ENCODE measurements around the gene CLK1.
"Not testable (repeated sequence)": the region's sequence is repeated elsewhere in the genome, so short reads cannot be mapped to it uniquely, and the experiment has no call there.

The CLK1 gene

GRCh38 chr2:200864176-200865034 is at the start of gene CLK1:
Gene CLK1, minus strand, starts transcription at chr2:200864658. Its CDS starts 2,796 bp downstream, at chr2:200861862.
- DNase-seq = peak; percentile 91 to 95

- DNase-seq = no peak
Observed at GRCh38 chr2:200913654-200914053, 49.2 kb upstream of the CLK1 start.

- no peak for DNase-seq
Observed at GRCh38 chr2:200909958-200910357, 45.5 kb upstream of the CLK1 start.

- peak; percentile 91 to 93 for DNase-seq
Observed at GRCh38 chr2:200905618-200906296, 41.3 kb upstream of the CLK1 start.

GRCh38 chr2:200901459-200902072 is 37.1 kb upstream of the CLK1 start:
- peak; percentile 100 for DNase-seq

GRCh38 chr2:200899482-200899881 is 35.0 kb upstream of the CLK1 start:
- no peak for DNase-seq

- peak; percentile 99 for DNase-seq
Observed at GRCh38 chr2:200888704-200889625, 24.5 kb upstream of the CLK1 start, which contains the start of the genes NIF3L1 and PPIL3. Gene NIF3L1, plus strand, starts transcription at chr2:200889371. Its CDS starts 2,573 bp downstream, at chr2:200891944. Gene PPIL3, minus strand, starts transcription at chr2:200889077. Its CDS starts 1,462 bp downstream, at chr2:200887615.

- DNase-seq = not testable (repeated sequence)
Observed at GRCh38 chr2:200881715-200882249, 17.3 kb upstream of the CLK1 start.

- DNase-seq = no peak
Observed at GRCh38 chr2:200878289-200878880, 13.9 kb upstream of the CLK1 start.

- DNase-seq = no peak
Observed at GRCh38 chr2:200877443-200877842, 13.0 kb upstream of the CLK1 start.

GRCh38 chr2:200873560-200873959 is 9.1 kb upstream of the CLK1 start:
- DNase-seq = no peak

GRCh38 chr2:200871151-200871550 is 6.7 kb upstream of the CLK1 start:
- no peak for DNase-seq

GRCh38 chr2:200869014-200869413 is 4.6 kb upstream of the CLK1 start:
- DNase-seq = peak; percentile 31 to 57

- no peak for DNase-seq
Observed at GRCh38 chr2:200863782-200864175, 679 bp downstream of the CLK1 start.

- DNase-seq = peak; percentile 19 to 32
Observed at GRCh38 chr2:200862532-200863000, 1.9 kb downstream of the CLK1 start.

GRCh38 chr2:200861617-200862155 is 2.8 kb downstream of the CLK1 start:
- DNase-seq = no peak

- DNase-seq = no peak
Observed at GRCh38 chr2:200860092-200860795, 4.2 kb downstream of the CLK1 start.

- no peak for DNase-seq
Observed at GRCh38 chr2:200856806-200857205, 7.7 kb downstream of the CLK1 start.

GRCh38 chr2:200852605-200853004 is 11.9 kb downstream of the CLK1 start:
- no peak for DNase-seq

Measured in Kasumi-1 (cell line).